HG02884 (cell line): ENCODE data around the gene POTEH.
"Not testable (repeated sequence)": the region's sequence is repeated elsewhere in the genome, so short reads cannot be mapped to it uniquely, and the experiment has no call there.

Experiments used
- ATAC-seq: cut with Tn5 transposase; IDR thresholded peaks from one replicate; pipeline ENCODE4 v1.9.1; 2021; ENCODE audit warnings: mild to moderate bottlenecking, moderate library complexity; ENCODE audit not compliant: unreplicated experiment

POTEH gene

GRCh38 chr22:15689749-15690125 is at the start of gene POTEH:
Gene POTEH (plus strand): TSS chr22:15690026. CDS start chr22:15690078, 52 bp downstream.
- ATAC-seq = not testable (repeated sequence)

DNA sequence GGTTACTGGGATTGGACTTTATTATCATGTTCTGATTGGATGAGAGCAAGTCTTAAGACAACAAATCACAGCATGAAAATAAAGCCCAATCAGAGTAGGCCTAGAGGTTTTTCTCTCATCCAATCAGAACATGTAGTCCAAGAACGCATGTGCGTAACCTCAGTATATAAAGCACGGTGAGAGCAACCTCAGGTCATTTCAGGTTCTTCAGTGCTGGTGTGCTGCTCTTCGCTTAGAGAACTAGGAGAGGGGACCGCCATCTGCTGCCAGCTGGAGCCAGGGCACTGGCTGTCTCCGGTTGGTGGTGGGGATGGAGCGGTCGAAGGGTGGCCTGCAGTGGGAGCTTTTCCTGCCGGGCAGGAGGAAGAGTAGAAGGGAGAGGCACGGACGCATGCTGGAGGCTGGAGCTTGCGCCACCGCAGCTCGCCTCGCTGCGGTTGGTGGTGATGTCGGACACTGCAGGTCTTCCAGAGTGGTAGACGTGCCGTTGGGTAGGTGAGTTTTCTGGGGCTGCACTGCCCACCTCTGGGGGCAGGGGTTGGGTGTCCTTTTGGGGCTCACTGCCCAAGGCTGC is 47.5 kb upstream of the POTEH start:
- ATAC-seq = not testable (repeated sequence)

DNA sequence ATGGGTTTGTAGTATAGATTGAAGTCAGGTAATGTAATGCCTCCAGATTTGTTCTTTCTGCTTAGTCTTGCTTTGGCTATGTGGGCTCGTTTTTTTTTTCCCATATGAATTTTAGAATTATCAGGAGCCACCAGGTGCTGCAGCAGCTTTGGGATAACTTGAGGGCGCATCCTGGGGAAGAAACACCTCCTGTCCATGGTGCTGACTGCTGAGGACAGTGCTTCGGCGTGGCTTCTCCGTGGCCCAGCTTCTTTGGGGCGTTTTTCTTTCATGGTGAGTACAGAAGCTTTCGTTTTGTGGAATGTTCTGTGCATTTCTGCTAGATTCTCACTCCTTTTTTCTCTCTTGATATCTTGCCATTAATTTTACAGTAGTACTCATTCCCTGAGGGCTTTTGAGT is 37.9 kb upstream of the POTEH start:
- ATAC-seq = not testable (repeated sequence)

DNA sequence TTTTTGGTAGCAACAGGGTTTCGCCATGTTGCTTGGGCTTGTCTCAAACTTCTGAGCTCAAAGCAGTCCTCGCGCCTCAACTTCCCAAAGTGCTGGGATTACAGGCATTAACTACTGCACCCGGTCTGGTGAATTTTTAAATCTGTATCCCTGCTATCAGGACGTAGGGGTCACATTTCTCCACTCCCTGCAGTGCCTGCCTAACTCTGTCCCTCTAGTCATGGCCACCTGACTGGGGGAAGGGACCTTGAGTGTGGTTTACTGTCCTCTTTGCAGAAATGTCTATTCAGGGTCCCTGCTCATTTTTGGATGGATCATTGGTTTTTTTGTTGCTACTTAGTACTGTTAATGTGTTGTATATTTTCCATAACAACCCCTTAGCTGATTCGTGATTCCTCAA is 37.1 kb upstream of the POTEH start:
- not testable (repeated sequence) for ATAC-seq

DNA sequence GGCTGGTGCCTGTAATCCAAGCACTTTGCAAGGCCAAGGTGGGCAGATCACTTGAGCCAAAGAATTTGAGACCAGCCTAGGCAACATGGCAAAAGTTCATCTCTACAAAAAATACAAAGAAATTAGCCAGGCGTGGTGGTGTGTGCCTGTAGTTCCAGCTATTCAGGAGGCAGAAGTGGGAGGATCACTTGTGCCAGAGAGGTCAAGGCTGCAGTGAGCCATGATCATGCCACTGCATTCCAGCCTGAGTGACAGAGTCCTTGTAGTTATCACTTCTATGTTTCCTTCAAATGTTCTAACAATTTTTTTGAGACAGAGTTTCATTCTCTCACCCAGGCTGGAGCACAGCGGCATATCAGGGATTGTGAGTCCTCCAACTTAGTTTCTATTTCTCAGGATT is 36.6 kb upstream of the POTEH start:
- ATAC-seq = not testable (repeated sequence)

DNA sequence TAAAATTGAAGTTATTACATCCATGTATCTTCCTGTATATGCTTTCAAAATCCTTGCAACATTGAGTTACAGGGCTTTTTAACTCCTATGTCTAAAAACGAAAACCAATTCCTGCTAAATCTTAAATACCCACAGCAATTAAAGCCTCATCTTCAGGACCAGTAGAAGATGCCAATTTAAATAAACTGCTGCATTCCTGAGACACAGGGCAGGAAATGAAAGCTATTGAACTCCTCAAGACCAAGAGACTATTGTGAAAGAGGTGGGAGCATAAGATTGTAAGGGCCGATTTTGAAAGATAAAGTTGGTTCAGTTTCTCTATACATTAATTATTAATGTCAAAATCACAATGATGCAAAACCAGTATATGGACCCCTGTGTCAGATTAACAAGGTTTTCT is 28.7 kb upstream of the POTEH start:
- not testable (repeated sequence) for ATAC-seq

- not testable (repeated sequence) for ATAC-seq
These were observed 25.1 kb upstream of the POTEH start for GRCh38 chr22:15664682-15665081.

- not testable (repeated sequence) for ATAC-seq
These were observed 24.3 kb upstream of the POTEH start for GRCh38 chr22:15665478-15665877.

- not testable (repeated sequence) for ATAC-seq
These were observed 20.4 kb upstream of the POTEH start for GRCh38 chr22:15669430-15669829.

DNA sequence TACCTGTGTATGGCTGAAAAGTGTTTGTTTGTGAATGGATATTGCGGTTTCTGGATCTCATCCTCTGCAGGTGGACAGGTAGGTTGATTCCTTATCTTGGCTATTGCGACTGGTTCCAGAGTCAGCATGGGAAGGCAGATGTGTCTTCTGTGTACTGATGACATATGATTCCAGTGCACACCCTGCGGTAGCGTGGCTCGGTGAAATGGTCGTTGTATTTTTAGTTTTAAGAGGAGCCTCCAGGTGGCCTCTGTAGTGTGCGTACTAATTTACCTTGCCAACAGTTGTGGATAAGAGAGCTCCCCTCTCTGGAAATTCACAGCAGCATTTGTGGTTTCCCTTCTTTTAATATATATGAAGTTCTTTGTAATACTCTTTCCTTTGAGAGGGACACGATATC is 10.1 kb upstream of the POTEH start:
- ATAC-seq = not testable (repeated sequence)

GRCh38 chr22:15684115-15684514 is 5.7 kb upstream of the POTEH start:
- ATAC-seq = not testable (repeated sequence)

DNA sequence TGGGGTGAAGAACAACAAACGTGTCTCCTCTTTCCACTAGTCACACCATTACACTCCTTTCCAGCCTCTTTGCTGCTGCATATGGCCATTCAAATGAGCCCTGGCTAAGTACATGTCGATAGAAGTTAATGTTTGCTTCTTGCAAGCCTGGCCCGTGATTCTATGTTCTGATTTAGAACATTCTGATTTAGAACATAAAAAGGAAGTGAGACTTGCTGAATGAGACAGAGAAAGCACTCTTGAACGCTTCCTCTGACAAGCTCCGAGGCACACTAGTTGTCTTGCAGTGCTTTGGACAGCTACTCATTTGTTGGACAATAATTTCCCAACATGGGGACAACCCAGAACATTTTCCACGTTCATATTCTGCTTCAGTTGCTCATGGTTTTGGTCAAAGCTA is 5.1 kb upstream of the POTEH start:
- ATAC-seq = not testable (repeated sequence)

DNA sequence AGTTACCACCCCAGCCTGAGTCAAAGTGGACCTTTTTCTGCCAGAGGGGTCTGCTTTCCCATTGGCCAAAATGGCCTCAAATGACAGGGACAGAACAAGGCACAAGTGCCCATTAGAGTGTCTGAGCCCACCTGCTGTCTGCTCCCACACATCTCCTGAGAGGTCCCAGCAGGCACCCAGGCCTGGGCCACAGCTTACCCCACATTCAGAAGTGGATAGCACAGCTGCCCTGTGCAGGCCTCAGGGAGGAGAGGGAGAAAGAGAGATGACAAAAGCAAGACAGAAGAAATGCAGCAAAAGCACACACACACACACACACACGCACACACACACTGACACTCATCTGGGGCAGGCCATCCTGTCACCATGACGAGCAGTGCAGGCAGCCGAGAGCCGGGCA is 4.2 kb upstream of the POTEH start:
- ATAC-seq = not testable (repeated sequence)

GRCh38 chr22:15687086-15687485 is 2.7 kb upstream of the POTEH start:
- not testable (repeated sequence) for ATAC-seq

GRCh38 chr22:15687676-15688075 is 2.1 kb upstream of the POTEH start:
- ATAC-seq = not testable (repeated sequence)

- not testable (repeated sequence) for ATAC-seq
These were observed 1.7 kb upstream of the POTEH start for GRCh38 chr22:15688090-15688489.

GRCh38 chr22:15689012-15689748 is 646 bp upstream of the POTEH start:
- ATAC-seq = not testable (repeated sequence)

DNA sequence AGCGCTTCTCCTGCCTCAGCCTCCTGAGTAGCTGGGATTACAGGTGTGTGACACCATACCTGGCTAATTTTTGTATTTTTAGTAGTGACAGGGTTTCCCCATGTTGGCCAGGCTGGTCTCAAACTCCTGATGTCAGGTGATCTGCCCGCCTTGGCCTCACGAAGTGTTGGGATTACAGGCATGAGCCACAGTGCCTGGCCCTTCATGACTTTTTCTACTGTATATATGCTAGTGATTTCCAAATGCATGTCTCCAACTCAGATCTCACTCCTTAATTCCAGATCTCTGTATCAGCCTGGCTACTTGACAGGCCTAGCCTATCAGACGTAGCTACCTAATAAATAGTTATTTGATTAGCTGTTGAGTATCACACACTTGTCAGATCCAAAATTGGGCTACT is 23.8 kb downstream of the POTEH start:
- ATAC-seq = not testable (repeated sequence)

- not testable (repeated sequence) for ATAC-seq
These were observed 24.3 kb downstream of the POTEH start for GRCh38 chr22:15714125-15714524.

GRCh38 chr22:15721884-15722283 is 32.1 kb downstream of the POTEH start:
- ATAC-seq = not testable (repeated sequence)

GRCh38 chr22:15729209-15729917 is 39.5 kb downstream of the POTEH start:
- ATAC-seq = not testable (repeated sequence)

DNA sequence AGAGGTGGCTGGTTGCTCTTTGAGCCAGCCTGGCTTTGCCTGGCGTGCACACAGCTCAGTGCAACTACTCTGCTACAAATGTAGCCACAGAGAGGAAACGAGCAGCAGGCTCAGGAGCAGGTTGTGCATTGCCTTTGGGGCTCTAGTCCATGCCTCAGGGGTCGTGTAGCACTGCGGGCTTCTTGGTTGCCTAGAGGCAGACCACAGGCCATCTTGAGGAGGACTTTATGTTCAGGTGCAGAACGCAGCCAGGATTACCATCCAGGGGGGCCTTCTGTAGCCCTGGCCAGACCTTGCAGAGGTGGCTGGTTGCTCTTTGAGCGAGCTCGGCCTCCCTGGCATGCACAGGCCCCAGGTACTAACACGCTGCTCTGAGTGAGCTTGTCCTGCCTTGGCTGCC is 41.2 kb downstream of the POTEH start:
- not testable (repeated sequence) for ATAC-seq
